Kidney capillary endothelial cell (primary cell): ENCODE results near the gene RESF1.
"Not testable (repeated sequence)": the region's sequence is repeated elsewhere in the genome, so short reads cannot be mapped to it uniquely, and the experiment has no call there.

Source experiments
- DNase-seq: peaks from one replicate; pipeline ENCODE4 v3.0.0-alpha.2; 2018; ENCODE audit warnings: low spot score

The RESF1 gene, protein sequence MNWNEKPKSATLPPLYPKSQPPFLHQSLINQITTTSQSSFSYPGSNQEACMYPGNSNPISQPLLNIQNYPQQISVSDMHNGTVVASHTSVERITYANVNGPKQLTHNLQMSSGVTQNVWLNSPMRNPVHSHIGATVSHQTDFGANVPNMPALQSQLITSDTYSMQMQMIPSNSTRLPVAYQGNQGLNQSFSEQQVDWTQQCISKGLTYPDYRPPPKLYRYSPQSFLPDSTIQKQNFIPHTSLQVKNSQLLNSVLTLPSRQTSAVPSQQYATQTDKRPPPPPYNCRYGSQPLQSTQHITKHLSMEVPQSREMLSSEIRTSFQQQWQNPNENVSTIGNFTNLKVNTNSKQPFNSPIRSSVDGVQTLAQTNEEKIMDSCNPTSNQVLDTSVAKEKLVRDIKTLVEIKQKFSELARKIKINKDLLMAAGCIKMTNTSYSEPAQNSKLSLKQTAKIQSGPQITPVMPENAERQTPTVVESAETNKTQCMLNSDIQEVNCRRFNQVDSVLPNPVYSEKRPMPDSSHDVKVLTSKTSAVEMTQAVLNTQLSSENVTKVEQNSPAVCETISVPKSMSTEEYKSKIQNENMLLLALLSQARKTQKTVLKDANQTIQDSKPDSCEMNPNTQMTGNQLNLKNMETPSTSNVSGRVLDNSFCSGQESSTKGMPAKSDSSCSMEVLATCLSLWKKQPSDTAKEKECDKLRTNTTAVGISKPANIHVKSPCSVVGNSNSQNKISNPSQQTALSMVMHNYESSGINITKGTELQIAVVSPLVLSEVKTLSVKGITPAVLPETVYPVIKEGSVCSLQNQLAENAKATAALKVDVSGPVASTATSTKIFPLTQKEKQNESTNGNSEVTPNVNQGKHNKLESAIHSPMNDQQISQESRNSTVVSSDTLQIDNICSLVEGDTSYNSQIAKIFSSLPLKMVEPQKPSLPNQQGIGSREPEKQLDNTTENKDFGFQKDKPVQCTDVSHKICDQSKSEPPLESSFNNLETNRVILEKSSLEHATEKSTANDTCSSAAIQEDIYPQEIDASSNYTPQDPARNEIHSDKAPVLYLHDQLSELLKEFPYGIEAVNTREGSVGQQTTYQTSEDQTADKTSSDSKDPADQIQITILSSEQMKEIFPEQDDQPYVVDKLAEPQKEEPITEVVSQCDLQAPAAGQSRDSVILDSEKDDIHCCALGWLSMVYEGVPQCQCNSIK (N-terminal part only)

DNA sequence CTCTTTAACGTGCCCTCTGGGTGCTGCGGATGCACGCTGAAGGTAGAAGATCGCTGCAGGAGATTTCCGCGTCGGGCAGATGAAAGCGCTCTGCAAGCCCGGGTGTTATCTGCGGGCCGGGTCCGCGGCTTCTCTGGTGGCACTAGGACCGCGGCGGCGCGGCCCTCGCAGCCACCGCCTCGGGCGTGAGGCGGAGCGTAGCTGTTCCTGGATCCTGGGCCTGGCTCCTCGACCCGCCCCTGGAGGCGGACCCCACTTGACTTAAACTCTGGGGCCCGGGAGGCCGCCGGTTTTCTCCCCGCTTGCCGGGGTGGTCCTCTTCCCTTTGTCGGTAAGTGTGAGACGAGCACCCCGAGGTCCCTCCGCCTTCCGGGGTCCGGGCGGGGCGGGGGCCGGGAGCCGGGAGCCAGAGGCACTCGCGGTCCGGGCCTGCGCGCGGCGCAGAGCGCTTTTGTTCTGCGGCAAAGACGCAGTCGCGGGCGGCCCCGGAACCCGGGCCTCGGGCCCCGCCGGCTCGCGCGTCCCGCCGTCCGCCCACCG, at the start of gene RESF1:
Gene RESF1, plus strand, starts transcription at position 255 of the 540 bp plus-strand sequence. CDS start 21,541 bp downstream, outside the sequence.
- peak; percentile 76 for DNase-seq

DNA sequence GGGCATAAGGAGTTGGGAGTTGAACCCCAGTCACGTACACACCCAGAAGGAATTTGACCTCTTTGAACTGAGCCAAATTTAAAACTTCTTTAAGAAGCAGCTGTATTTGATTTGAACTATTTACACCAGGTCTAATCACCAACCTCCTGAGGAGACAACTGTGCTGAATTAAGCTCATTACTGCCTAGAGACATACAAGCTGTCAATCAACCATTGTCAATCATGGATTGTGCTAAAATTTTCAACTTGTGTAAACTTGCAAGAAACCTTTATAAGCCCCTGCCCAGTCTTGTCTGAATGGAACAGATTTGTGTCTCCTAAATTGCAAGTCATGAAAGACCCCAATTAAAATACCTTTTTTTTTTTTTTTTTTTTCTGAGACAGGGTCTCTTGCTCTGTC, 44.3 kb upstream of the RESF1 start:
- DNase-seq: no peak

DNA sequence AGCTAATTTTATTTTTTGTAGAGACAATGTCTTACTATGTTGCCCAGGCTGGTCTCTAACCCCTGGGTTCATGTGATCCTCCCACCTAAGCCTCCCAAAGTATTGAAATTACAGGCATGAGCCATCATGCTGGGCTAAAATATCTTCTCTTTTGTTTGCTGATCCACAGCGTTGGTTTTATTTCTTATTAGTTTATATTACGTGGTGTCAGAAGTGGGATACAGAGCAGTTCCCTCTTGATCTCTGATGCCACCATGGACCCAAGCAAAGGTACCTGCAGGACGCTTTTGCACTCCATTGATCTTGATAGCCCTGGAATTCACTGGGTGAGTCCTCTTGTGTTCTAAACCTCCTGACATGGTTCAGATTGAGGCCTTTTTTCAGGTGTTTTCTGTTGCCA, 43.8 kb upstream of the RESF1 start:
- no peak for DNase-seq

DNA sequence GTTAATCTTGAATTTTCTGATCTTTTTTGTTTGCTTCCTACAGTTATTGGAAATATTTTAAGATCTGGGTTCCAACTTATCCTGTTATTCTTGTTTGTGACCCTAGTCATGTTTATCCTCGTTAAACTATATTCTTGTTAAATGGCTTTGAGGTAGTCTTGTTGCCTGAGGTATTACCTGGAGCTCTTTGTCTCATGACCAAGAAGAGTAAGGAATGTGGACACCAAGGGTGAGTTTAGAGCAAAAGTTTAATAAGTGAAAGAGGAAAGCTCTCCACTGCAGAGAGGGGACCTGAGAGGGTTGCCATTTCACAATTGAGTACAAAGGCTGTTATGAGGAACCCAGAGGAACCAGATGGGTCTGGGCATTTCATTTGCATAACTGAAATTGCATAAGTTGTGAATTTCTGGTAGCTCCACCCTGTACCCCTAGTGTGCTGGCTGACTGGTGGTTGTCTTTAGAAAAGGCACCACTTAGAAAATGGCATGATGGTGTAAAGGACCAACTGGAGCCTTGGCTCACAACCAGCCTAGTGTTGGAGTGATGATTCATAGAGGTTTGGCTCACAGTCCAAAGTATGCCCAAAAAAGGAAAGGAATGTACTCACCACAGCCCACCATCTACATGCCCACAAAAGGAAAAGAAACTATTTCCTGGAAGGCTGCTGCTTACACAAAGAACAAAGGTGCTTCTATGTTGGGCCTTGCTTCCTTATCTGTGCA, 36.7 kb upstream of the RESF1 start:
- peak; percentile 10 for DNase-seq

DNA sequence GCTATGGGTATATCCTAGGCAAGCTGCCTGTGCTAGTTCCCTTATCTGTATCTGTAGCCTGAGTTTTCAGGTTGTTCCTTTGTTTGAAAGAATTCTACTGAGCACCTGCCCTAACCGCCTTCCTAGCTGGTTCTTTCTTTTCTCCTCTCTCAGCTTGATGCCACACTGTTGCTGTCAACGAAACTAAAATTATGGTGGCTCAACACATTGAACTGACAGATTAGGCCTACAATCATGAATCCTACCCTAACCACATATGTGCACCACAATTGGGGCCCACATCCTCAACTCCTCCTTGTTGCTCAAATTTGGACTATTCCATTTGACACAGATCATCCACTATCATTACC, 36.2 kb upstream of the RESF1 start:
- DNase-seq: no peak

DNA sequence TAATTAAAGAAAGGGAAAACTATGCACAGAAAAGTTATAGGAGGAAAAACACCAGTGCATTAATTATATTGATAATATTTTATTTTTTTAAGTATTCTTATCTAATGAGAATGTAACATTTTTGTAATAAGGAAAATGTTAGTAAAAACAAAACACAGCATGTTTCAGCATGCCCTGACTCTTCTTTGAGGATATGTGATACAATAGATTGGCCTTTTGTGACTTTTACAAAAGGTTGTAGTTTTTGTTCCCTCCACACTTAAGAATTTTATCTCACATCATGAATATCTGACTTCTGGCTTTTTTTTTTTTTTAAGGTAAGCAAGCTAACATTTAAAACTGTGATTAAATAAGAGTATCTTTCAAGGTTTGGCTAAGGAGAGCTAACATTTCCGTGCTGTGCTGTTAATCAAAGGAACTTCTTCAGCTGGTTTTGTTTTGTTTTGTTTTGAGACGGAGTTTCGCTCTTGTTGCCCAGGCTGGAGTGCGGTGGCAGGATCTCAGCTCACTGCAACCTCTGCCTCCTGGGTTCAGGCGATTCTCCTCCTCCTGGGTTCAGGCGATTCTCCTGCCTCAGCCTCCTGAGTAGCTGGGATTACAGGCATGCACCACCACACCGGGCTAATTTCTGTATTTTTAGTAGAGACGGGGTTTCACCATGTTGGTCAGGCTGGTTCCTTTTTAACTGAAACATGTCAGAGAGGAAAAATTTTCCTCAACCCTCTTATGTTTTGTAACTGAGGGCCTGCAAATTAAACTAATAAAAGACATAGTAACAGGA, 30.8 kb upstream of the RESF1 start:
- no peak for DNase-seq

DNA sequence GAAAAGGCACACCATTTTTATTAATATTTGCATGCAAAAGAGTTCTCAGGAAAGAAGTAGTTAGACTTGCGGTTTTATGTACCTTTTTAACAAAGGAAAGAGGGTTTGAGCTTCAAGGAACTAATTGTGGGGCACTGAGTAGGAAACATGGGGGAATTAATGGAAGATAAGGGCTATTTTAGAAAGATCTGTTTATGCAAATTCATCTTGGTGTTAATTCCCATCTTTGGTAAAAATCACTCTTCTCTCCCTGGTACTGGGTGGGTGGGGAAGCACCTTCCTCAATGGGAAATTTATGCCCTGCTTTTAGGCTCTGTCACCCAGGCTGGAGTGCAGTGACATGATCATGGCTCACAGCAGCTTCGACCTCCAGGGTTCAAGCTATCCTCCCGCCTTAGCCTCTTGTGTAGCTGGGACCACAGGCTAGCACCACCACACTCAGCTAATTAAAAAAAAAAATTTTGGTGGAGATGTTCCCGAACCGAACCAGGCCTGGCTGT, 30.1 kb upstream of the RESF1 start:
- no peak for DNase-seq

DNA sequence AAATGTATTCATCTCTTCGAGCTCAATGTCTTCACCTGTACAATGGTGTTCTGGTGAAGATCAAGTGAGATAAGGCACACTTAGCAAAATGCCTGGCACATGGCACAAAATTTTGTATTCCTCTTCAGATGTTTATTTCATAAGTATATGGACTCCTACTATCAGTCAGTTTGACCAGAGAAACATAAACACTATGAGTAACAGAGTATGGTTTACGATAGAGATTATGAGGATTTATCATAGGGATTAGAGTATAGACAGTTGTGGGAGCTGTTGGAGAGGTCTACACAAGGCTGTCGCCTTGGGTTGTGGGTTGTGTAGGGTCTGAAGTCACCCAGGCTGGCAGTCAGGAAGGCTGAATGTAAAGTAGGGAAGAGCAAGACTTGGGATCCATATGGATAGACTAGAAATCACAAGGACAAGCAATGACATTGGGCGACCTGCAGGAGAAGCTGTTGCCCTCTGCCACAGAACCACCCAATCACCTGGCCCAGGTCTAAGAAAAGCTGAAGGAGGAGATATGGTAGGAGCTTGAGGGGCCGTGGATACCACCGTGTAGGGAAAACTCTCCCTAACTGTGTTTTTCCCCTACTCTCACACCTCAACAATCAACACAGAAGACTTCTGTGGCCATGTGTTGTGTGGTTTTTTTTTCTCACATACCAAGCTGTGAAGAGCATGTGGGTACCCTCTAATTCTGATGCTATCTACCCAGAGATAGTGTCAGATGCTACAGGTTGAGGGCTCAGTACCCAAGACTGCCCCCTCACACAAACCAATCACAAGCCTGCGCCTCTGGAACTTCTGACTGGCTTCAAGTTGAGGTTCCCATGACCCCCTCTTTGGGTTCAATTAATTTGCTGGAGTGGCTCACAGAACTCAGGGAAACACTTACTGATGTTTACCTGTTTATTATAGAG, 27.2 kb upstream of the RESF1 start:
- no peak for DNase-seq

DNA sequence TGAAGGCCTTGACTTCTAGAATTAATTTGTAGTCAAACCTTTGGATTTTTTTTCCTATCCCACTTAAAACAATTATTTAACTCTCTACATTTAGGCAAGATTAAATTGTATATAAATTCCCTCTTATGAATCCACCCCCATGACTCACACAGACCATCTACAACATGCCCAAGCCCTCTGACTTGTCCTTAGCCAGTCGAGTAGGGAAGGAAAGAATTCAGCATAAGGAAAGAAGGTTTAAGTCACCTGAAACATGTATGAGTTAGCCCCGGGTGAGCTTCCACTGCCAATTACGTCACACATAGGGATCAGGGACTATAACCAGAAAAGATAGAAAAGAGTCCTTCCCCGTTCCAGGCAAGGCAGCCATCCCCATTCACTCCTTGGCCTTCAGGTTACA, 14.9 kb upstream of the RESF1 start:
- no peak for DNase-seq

DNA sequence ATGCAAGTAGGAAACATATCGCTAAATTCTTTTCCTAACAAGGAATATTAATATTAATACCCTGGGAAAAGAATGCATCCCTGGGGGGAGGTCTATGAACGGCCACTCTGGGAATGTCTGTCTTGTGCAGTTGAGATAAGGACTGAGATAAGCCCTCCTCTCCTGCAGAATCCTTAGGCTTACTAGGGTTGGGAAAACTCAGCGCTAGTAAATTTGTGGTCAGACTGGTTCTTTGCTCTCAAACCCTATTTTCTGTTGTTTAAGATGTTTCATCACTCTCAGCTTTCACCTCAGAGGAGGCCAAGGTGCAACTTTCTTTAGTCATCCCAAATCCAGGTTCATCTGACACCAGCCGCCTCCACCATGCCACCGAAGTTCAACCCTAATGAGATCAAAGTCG, 11.2 kb upstream of the RESF1 start:
- no peak for DNase-seq

DNA sequence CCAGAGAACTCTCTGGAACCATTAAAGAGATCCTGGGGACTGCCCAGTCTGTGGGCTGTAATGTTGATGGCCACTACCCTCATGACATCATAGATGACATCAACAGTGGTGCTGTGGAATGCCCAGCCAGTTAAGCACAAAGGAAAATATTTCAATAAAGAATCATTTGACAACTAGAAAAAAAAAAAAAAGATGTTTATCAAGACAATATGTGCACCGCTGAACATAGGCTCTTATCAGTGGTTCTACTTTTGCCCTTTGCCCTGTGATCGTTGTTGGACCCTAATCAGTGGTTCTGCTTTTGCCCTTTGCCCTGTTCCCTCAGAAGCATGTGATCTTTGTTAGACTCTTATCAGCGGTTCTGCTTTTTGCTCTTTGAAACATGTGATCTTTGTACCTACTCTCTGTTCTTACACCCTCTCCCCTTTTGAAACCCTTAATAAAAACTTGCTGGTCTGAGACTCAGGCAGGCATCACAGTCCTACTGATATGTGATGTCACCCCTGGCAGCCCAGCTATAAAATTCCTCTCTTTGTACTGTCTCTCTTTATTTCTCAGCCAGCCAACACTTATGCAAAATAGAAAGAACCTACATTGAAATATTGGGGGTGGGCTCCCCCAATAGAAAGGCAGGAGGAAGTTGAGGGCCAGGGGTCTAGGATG, 10.4 kb upstream of the RESF1 start:
- DNase-seq: not testable (repeated sequence)

DNA sequence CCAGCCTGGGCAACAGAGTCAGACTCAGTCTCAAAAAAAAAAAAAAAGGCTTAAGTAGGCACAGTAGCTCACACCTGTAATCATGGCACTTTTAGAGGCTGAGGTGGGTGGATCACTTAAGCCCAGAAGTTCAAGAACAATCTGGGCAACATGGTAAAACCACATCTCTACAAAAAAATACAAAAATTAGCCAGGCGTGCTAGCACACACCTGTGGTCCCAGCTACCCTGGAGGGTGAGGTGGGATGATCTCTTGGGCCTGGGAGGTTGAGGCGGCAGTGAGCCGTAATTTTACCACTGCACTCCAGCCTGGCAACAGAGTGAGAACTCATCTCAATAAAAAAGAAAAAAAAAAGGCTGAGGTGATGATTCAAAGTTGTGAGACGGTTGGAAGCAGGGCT, 9.1 kb upstream of the RESF1 start:
- DNase-seq: no peak

DNA sequence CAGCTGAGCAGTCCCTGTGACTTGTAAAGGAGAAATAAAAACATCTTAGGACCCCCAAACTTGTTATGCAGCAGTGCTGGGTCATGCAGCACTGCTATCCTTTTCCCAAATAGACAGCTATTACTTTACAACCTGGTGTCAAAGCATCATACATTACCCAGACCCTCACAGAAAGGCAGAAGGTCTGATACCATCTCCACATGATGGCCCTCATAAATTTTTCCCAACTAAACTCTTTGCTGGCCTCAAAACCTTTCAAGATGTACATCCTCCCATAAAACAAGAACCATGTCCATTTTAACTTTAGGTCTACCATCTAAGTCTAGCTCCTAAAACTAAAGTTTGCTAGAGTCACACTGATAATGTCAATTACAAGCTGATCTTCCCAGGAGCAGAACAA, 8.7 kb upstream of the RESF1 start:
- DNase-seq: no peak

DNA sequence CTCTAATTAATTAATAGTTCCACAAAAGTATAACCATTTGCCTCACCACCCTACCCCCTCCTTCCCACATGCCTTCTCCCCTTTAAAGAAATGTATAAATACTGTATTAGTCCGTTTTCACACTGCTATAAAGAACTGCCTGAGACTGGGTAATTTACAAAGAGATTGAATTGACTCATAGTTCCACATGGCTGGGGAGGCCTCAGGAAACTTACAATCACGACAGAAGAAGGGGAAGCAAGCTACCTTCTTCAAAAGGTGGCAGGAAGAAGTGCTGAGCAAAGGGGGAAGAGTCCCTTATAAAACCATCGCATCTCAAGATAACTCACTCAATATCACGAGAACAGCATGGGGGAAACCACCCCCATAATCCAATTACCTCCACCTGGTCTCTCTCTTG, 8.2 kb upstream of the RESF1 start:
- DNase-seq: no peak

DNA sequence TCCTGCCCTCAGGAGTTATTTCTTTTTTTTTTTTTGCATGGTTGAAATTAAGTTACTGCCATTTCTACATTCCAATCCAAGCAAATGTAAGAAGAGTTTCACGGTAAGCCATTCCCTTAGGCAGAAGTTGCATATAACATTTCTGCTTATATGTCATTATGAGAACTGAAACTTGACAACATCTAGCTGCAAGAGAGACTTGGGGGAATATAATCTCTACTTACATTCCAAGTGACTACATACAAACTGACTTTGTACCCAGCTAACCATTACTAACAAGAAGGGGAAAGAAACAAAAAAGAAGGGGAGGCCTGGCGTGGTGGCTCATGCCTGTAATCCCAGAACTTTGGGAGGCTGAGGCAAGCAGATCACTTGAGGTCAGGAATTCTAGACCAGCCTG, 7.3 kb upstream of the RESF1 start:
- DNase-seq: no peak

DNA sequence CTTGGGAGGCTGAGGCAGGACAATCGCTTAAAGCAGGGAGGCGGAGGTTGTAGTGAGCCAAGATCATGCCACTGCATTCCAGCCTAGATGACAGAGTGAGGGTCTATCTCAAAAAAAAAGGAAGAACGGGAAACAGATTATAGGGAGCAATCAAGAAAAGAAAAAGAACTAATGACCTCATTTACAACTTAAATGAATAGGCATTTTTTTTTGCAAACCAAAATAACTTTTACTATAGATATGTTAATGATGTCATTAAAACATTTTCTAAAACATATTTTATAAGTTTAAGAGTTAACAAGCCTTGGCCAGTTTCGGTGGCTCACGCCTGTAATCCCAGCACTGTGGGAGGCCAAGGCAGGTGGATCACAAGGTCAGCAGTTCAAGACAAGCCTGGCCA, 6.8 kb upstream of the RESF1 start:
- DNase-seq: no peak

DNA sequence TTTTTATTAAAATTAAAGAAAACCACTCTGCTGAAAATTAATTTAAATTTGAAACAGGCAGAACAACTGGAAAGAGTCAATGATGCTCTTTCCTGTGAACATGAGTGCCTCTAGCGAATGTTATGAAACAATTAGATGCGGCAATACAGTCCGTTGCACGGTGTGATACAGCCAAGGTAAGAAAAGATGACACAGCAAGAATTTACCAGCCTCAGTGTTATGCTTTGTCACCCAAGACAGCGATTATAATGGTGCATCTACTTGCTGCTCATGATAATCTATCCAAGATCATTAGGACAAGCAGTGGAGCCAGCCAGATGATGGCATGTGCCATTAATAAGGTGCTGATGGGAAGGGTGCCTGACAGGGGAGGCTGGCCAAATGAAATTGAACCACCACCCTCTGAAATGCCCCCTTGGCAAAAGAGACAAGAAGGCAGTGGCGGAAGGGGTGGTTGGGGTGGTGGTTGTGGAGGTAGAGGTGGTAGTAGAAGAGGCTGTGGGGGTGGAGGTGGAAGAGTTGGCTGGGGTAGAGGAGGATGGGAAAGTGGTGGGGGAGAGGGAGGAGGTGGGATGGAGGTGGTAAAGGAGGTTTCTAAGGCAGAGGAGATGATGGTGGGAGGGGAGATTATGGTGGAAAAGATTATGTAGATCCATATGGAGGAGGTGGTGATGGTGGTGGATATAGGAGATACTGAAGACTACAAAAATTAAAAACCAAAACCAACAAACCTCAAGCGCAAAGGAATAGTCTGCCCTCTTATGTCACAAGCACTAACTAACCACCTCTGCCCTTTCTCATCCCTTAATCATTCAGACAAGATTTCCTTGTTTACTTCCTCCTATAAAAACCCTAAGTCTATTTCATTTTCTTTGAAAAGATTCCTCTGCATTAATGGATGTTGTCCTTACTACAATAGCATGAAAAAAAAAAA, 4.0 kb upstream of the RESF1 start:
- no peak for DNase-seq

DNA sequence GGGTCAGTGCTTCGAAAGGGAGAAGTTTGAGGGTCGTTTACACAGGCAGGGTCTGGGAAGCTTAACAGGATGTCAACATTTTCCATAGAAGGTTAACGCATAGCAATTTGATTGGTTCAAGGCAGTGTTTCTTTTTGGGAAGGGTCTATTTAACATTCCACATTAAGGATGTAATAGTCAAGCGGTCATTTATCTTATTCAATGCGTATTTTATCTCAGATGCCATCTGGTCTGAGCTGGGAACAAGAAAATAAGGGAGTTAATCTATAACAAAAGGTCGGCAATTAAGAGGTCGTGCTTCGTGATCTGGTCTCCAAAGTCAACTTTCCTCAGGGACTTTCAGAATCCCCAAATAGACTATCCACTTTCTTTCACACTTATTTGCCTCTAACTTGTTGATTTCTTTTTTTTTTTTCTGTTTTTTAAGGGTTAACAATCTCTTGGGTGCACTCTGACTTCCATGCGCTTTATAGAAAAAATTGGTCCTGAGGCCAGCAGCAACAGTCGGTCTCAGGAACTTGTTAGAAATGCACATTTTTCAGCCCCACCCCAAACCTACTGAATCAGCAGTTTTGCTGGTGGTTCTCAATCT, 550 bp upstream of the RESF1 start:
- DNase-seq: no peak
